Testis (tissue), 3 donors: ENCODE results near the gene MRPL24. TPM values are rescaled to one million over a fixed set of nuclear protein-coding genes. Genes with fewer than 3 reads are reported as not detected.

Source experiments
- DNase-seq: peaks from one replicate; pipeline ENCODE4 v3.0.0-alpha.2; 2019
- H3K27ac ChIP-seq, 2 donors: fragments of 200-600 bp; sonication (generic); one replicate each; pipeline ENCODE4 v1.5.1; 2019
- H3K27me3 ChIP-seq: fragments of 200-600 bp; sonication (generic); one replicate; pipeline ENCODE4 v1.5.1; 2019
- H3K36me3 ChIP-seq: fragments of 200-600 bp; sonication (generic); one replicate; pipeline ENCODE4 v1.5.1; 2017; ENCODE audit warnings: low read depth; ENCODE audit errors: missing control alignments
- H3K4me1 ChIP-seq: fragments of 200-600 bp; sonication (generic); one replicate; pipeline ENCODE4 v1.5.1; 2019
- H3K4me3 ChIP-seq, 2 donors: fragments of 200-600 bp; sonication (generic); one replicate each; pipeline ENCODE4 v1.5.1; 2017 to 2019
- H3K9me3 ChIP-seq: fragments of 200-600 bp; sonication (generic); one replicate; pipeline ENCODE4 v1.5.1; 2017
- CTCF ChIP-seq, 3 experiments: fragments of 450-650 bp in 2 of 3; fragments of 200-600 bp in 1 of 3; sonication (generic) in 1 of 3; IDR thresholded peaks; one replicate each; pipeline ENCODE4 v1.5.1; 2016 to 2019; ENCODE audit warnings: antibody characterized with exemption in 3 of 3, mild to moderate bottlenecking in 2 of 3, moderate library complexity in 1 of 3
- POLR2A ChIP-seq: fragments of 450-650 bp; IDR thresholded peaks from one replicate; pipeline ENCODE4 v1.6.1; 2017; ENCODE audit warnings: antibody characterized with exemption, mild to moderate bottlenecking, moderate library complexity
- WGBS, 2 donors: methylation state at CpG; one replicate each; pipeline ENCODE4 v1.1.5; 2018; 5-methylcytosine and 5-hydroxymethylcytosine counted together
- intact Hi-C: fragments of 100-400 bp; cut with DNase I; formaldehyde crosslinking; loops from one replicate; pipeline ENCODE4 v1.15.1; 2023; ENCODE audit warnings: low total_unique reads
- polyA plus RNA-seq: library from polyadenylated mRNA; stranded (reverse); fragments of 350-450 nt; fragmentation: Illumina TruSeq; extraction: RNeasy Lipid Tissue Mini Kit (QIAGEN cat#74804); gene quantifications from one replicate; pipeline ENCODE4 v1.2.3, GENCODE V29; 2014; ENCODE audit warnings: low read depth, low replicate concordance; ENCODE audit not compliant: insufficient read depth
- total RNA-seq, 2 donors: library from RNA; depleted of rRNA; stranded (reverse); fragments of >200 nt; gene quantifications; one replicate each; pipeline ENCODE4 v1.2.3, GENCODE V29; 2016

Gene MRPL24
- total and polyA plus RNA-seq, 3 donors from 2014 or later, result 36.6 to 101 (median 51.7) TPM

GRCh38 chr1:156690675-156691036 lies 50.2 kb downstream of the MRPL24 start:
- no peaks in the 10 kb centered on the region for H3K36me3 ChIP-seq
- H3K4me1 ChIP-seq, result peaks cover 9% of the 10 kb centered on the region
- WGBS, 2 donors, result 50 to 73% methylated on average over 3 to 8 of the region's 8 CpGs
- intact Hi-C loops, result no loop called here
- TF ChIP-seq POLR2A (no peak), CTCF (IDR thresholded peaks at IDR 0.05) (no peak)
- H3K9me3 ChIP-seq, result no peaks in the 10 kb centered on the region
- no peak for DNase-seq
- no peak overlapping the region for H3K4me3 ChIP-seq
- no peak overlapping the region for H3K27ac ChIP-seq
- no peaks in the 10 kb centered on the region for H3K27me3 ChIP-seq

- 33 to 38% methylated on average over 9 to 10 of the region's 10 CpGs for WGBS, 2 donors
- Histone ChIP-seq H3K4me1 (peaks cover 9% of the 10 kb centered on the region), H3K36me3 (no peaks in the 10 kb centered on the region), H3K9me3 (no peaks in the 10 kb centered on the region), H3K4me3 (no peak overlapping the region), H3K27me3 (no peaks in the 10 kb centered on the region), H3K27ac (no peak overlapping the region)
- intact Hi-C loops, result no loop called here
- DNase-seq, result no peak
- no peak for TF ChIP-seq POLR2A
- TF ChIP-seq CTCF (IDR thresholded peaks at IDR 0.05), result no peak
Measured at GRCh38 chr1:156689953-156690674, 50.8 kb downstream of the MRPL24 start.

GRCh38 chr1:156689035-156689952 lies 51.6 kb downstream of the MRPL24 start:
- no peaks in the 10 kb centered on the region for H3K27me3 ChIP-seq
- intact Hi-C loops, result no loop called here
- no peaks in the 10 kb centered on the region for H3K9me3 ChIP-seq
- TF ChIP-seq CTCF (IDR thresholded peaks at IDR 0.05) (peak; percentile 71 to 89 (median 83)), POLR2A (no peak)
- H3K4me3 ChIP-seq, result no peak overlapping the region
- peak; percentile 89 for DNase-seq
- H3K4me1 ChIP-seq, result peaks cover 9% of the 10 kb centered on the region
- WGBS, 2 donors, result 9 to 17% methylated on average over 10 to 23 of the region's 23 CpGs
- H3K36me3 ChIP-seq, result no peaks in the 10 kb centered on the region
- no peak overlapping the region for H3K27ac ChIP-seq

Other genes with a start within 250 kb of the MRPL24 start
- gene MEF2D, start 240.3 kb downstream of the MRPL24 start, total RNA-seq, result 100 to 1,000 TPM in 1 of 2 donors, 10 to 100 TPM in 1; 96.8 to 113 TPM
- 34.4 TPM for gene MEF2D, start 240.3 kb downstream of the MRPL24 start, polyA plus RNA-seq
- gene IQGAP3, start 168.5 kb downstream of the MRPL24 start, total RNA-seq, result 10 to 100 TPM in 1 of 2 donors, 1 to 10 TPM in 1; 8.2 to 13.4 TPM
- 5.6 TPM for gene IQGAP3, start 168.5 kb downstream of the MRPL24 start, polyA plus RNA-seq
- gene TTC24, start 161.4 kb downstream of the MRPL24 start, total RNA-seq, result not detected
- gene TTC24, start 161.4 kb downstream of the MRPL24 start, polyA plus RNA-seq, result 0.38 TPM
- gene NAXE, start 149.3 kb downstream of the MRPL24 start, total RNA-seq, result 100 to 1,000 TPM; 142 to 200 TPM
- gene NAXE, start 149.3 kb downstream of the MRPL24 start, polyA plus RNA-seq, result 110 TPM
- 10 to 100 TPM; 21.6 to 26.7 TPM for gene GPATCH4, start 139.6 kb downstream of the MRPL24 start, total RNA-seq
- 18.5 TPM for gene GPATCH4, start 139.6 kb downstream of the MRPL24 start, polyA plus RNA-seq
- 1 to 10 TPM; 5.5 to 6.0 TPM for gene HAPLN2, start 121.7 kb downstream of the MRPL24 start, total RNA-seq
- 1.5 TPM for gene HAPLN2, start 121.7 kb downstream of the MRPL24 start, polyA plus RNA-seq
- 1 to 10 TPM; 8.8 to 9.7 TPM for gene BCAN, start 99.0 kb downstream of the MRPL24 start, total RNA-seq
- 3.3 TPM for gene BCAN, start 99.0 kb downstream of the MRPL24 start, polyA plus RNA-seq
- 10 to 100 TPM; 17.6 to 27.7 TPM for gene NES, start 63.7 kb downstream of the MRPL24 start, total RNA-seq
- 20.7 TPM for gene NES, start 63.7 kb downstream of the MRPL24 start, polyA plus RNA-seq
- 1 to 10 TPM; 2.1 to 6.8 TPM for gene CRABP2, start 35.5 kb downstream of the MRPL24 start, total RNA-seq
- 21.0 TPM for gene CRABP2, start 35.5 kb downstream of the MRPL24 start, polyA plus RNA-seq
- 10 to 100 TPM; 34.1 to 69.0 TPM for gene METTL25B, start 12.6 kb downstream of the MRPL24 start, total RNA-seq
- 50.5 TPM for gene METTL25B, start 12.6 kb downstream of the MRPL24 start, polyA plus RNA-seq
- gene ISG20L2, start 12.3 kb downstream of the MRPL24 start, total RNA-seq, result 100 to 1,000 TPM in 1 of 2 donors, 10 to 100 TPM in 1; 60.9 to 150 TPM
- gene ISG20L2, start 12.3 kb downstream of the MRPL24 start, polyA plus RNA-seq, result 223 TPM
- gene HDGF, start 10.6 kb upstream of the MRPL24 start, total RNA-seq, result 10 to 100 TPM; 78.2 to 97.7 TPM
- 133 TPM for gene HDGF, start 10.6 kb upstream of the MRPL24 start, polyA plus RNA-seq
- 10 to 100 TPM; 53.3 to 62.0 TPM for gene PRCC, start 26.4 kb upstream of the MRPL24 start, total RNA-seq
- 68.3 TPM for gene PRCC, start 26.4 kb upstream of the MRPL24 start, polyA plus RNA-seq
- gene SH2D2A, start 75.8 kb upstream of the MRPL24 start, total RNA-seq, result 1 to 10 TPM in 1 of 2 donors, not detected in 1; 3.1 TPM
- 1.3 TPM for gene SH2D2A, start 75.8 kb upstream of the MRPL24 start, polyA plus RNA-seq
- gene INSRR, start 118.0 kb upstream of the MRPL24 start, total RNA-seq, result 1 to 10 TPM; 6.4 to 7.0 TPM
- 1.5 TPM for gene INSRR, start 118.0 kb upstream of the MRPL24 start, polyA plus RNA-seq
- gene NTRK1, start 119.8 kb upstream of the MRPL24 start, total RNA-seq, result 10 to 100 TPM; 14.6 to 38.8 TPM
- 4.7 TPM for gene NTRK1, start 119.8 kb upstream of the MRPL24 start, polyA plus RNA-seq
- 10 to 100 TPM; 13.8 TPM for gene PEAR1, start 152.6 kb upstream of the MRPL24 start, total RNA-seq
- 10.5 TPM for gene PEAR1, start 152.6 kb upstream of the MRPL24 start, polyA plus RNA-seq
- gene LRRC71, start 179.5 kb upstream of the MRPL24 start, total RNA-seq, result 10 to 100 TPM; 17.5 to 23.1 TPM
- gene LRRC71, start 179.5 kb upstream of the MRPL24 start, polyA plus RNA-seq, result 49.2 TPM